ENCODE data around the gene ENOX2.
"Not testable (repeated sequence)": the region's sequence is repeated elsewhere in the genome, so short reads cannot be mapped to it uniquely, and the experiment has no call there.

Gene ENOX2

DNA sequence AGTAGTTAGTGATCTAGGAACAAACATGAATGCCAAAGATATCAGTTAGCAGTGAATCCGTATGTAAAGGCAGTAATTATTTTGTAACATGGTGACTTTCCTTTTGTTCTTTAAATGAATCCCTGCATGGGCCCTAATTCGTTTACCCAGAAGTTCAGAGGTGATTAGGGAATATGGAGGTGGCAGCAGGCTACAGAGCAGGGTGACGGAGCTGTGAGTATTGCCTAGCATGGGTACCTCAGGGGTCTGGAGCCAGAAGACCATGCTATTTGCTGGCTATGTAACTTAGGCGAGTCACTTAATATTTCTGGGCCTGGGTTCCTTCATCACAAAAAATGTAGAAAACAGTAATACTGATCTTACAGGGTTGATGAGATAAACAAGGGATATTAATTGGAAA is 184.9 kb downstream of the ENOX2 start:
- peaks cover 13% of the 10 kb centered on the region for H3K36me3 Mint-ChIP-seq
- no peaks in the 10 kb centered on the region for H3K27me3 Mint-ChIP-seq
- no peak overlapping the region for H3K27ac Mint-ChIP-seq
- no peak overlapping the region for H3K4me3 Mint-ChIP-seq
- no peaks in the 10 kb centered on the region for H3K9me3 Mint-ChIP-seq
- H3K4me1 Mint-ChIP-seq, result no peaks in the 10 kb centered on the region
- ATAC-seq, result no peak

DNA sequence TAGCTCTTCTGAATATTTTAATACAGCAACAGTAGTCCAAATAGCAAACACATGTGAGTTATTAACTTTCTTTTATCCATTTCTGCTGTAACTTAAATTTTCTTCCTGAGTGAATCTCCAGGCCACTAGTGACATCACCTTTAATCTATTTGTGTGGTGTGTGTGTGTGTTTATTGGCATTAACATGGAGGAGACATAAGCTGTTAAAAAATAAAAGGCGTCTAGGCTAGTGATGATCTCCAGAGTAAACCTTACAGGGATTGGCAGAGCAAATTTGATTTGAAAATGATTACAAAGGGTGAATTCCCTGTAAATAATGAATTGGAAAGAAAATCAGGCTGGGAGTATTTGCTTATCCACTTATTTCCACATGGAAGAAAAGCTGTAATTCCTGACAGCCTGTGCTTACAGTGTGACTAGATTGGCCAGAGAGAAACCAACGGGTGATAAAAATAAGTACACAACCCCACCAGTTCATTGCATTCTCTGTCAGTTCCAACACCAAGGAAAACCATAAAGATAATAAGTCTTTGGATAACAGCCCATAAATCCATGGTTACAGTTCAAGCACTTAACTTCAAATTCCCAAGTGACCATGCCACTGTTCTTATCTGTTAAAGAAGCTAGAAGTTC is 186.1 kb downstream of the ENOX2 start:
- no peaks in the 10 kb centered on the region for H3K27me3 Mint-ChIP-seq
- no peaks in the 10 kb centered on the region for H3K4me1 Mint-ChIP-seq
- no peak overlapping the region for H3K27ac Mint-ChIP-seq
- H3K9me3 Mint-ChIP-seq, result no peaks in the 10 kb centered on the region
- no peak for ATAC-seq
- peaks cover 10% of the 10 kb centered on the region for H3K36me3 Mint-ChIP-seq
- no peak overlapping the region for H3K4me3 Mint-ChIP-seq

DNA sequence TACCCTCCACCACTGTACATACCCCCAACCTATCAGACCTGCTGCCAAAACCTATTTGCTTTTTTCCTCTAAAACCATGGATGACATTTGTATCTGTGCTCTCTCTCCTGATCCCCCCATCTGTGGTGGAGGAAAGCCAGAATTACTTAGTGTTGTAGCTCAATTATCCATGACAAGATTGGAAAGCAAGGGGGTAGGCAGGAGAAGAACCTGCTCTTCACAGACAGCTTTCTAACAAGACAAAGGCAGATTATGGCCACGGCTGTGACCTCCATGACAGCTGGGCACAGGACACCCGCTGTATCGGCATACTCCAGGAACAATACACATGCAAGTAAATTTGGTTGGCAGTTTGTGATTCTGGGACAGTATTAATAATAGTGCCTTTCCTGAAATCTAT is 186.7 kb downstream of the ENOX2 start:
- Mint-ChIP-seq H3K27ac (no peak overlapping the region), H3K4me3 (no peak overlapping the region), H3K9me3 (no peaks in the 10 kb centered on the region), H3K36me3 (peaks cover 7% of the 10 kb centered on the region), H3K27me3 (no peaks in the 10 kb centered on the region), H3K4me1 (no peaks in the 10 kb centered on the region)
- no peak for ATAC-seq

GRCh38 chrX:130715299-130715698 is 187.7 kb downstream of the ENOX2 start:
- Mint-ChIP-seq H3K4me1 (no peaks in the 10 kb centered on the region), H3K9me3 (no peaks in the 10 kb centered on the region), H3K27ac (no peak overlapping the region), H3K4me3 (no peak overlapping the region), H3K36me3 (peaks cover 13% of the 10 kb centered on the region), H3K27me3 (no peaks in the 10 kb centered on the region)
- no peak for ATAC-seq

DNA sequence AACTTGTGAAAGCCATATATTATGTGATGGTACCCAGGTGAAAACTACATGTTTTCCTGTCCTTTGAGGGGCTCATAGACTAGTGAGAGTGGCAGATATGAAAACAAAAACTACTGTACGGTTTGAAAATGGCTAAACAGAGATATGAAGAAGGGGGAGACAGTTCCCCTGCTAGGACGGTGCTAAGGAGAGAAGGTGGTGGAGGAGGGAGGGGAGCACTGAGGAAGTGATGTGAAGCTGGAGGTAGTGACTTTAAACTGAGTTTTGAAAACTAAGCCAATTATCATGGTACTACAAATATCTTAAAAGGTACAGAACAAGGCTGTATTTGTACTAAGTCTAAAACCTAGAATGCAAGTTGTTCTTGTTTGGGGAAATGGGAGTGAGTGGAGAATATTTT is 188.3 kb downstream of the ENOX2 start:
- no peak overlapping the region for H3K4me3 Mint-ChIP-seq
- H3K27ac Mint-ChIP-seq, result no peak overlapping the region
- H3K27me3 Mint-ChIP-seq, result no peaks in the 10 kb centered on the region
- H3K9me3 Mint-ChIP-seq, result no peaks in the 10 kb centered on the region
- H3K36me3 Mint-ChIP-seq, result peaks cover 13% of the 10 kb centered on the region
- no peak for ATAC-seq
- no peaks in the 10 kb centered on the region for H3K4me1 Mint-ChIP-seq

GRCh38 chrX:130714135-130714534 is 188.9 kb downstream of the ENOX2 start:
- peaks cover 11% of the 10 kb centered on the region for H3K36me3 Mint-ChIP-seq
- ATAC-seq, result no peak
- H3K27me3 Mint-ChIP-seq, result no peaks in the 10 kb centered on the region
- H3K4me1 Mint-ChIP-seq, result no peaks in the 10 kb centered on the region
- no peaks in the 10 kb centered on the region for H3K9me3 Mint-ChIP-seq
- no peak overlapping the region for H3K4me3 Mint-ChIP-seq
- H3K27ac Mint-ChIP-seq, result no peak overlapping the region

DNA sequence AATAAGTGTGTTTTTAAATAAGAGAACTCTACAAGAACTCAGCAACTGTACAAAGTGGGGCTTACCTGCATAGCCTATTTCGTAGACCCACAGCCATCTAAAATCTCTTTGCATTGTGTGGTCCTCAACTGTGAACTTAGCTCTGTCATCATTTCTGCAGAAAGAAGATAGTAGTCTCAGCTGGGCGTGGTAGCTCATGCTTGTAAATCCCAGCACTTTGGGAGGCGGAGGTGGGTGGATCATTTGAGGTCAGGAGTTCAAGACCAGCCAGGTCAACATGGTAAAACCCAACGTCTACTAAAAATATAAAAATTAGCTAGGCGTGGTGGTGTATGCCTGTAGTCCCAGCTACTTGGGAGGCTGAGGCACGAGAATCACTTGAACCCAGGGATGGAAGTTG is 193.8 kb downstream of the ENOX2 start:
- H3K4me1 Mint-ChIP-seq, H3K27ac Mint-ChIP-seq, H3K4me3 Mint-ChIP-seq, H3K27me3 Mint-ChIP-seq, ATAC-seq, H3K9me3 Mint-ChIP-seq: not testable (repeated sequence)
- peaks cover 17% of the 10 kb centered on the region for H3K36me3 Mint-ChIP-seq

DNA sequence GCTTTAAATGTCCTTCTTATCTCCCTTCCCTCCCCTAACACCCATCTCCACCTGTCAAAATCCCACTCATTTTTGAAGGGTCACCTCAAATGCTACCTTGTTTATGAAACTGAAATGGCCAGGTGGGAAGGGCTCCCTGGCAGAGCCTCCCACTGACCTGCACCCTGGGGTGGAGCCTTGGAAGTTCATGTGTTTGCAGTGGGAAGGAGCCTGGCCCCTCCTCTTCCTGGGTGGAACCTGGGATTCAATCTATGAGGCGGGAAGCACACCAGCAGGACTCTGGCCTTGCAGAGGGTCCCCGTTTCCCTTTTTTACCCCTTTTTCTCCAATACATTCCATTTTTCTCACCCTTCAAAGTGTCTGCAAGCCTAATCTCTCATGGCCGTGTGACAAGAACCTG is 197.4 kb downstream of the ENOX2 start:
- no peak for ATAC-seq
- Mint-ChIP-seq H3K4me1 (no peaks in the 10 kb centered on the region), H3K27me3 (no peaks in the 10 kb centered on the region), H3K9me3 (no peaks in the 10 kb centered on the region), H3K36me3 (peaks cover 15% of the 10 kb centered on the region), H3K4me3 (no peak overlapping the region), H3K27ac (no peak overlapping the region)

DNA sequence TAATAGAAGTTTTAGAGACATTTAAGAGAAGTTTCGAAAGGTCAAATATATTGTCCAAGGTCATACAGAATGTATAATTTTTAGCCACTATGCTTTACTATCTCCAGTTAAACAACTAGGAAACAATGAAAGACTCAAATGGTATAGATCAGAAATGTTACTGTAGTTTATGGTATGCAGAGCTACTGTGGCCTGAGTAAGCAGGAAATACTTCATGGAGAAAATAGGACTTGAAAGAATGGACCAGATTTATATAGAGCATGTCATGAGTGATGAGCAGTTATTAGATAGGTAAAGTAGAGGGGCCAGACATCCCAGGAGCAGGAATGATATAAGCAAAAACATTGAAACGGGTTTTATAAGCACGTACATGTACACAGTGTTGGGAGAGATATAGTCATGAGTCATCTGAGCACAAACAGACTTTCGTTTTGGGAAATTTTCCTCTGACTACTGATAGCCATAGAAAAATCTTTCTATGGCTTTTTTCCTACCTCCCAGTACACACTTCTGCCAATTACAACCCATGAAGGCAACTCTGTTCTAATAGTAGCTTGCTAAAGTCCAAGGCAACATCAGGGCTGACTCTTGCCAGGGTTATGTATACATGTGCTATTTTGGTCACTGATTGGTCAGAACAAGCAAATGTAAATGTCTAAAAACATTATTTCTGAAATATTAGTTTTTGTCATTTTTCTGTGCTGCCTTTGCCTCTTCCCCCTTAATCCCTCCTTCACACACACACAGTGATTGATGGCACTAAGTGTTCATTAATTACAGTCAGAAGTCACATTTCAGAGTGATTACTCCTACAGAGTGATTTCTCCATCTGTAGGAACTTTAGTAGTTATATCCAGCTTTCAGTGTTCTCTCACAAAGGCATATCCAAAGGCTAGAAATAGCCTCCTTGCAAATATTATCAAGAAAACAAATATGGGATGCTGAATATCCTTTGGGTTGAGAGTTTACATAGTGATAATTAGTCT is 198.7 kb downstream of the ENOX2 start:
- no peak overlapping the region for H3K27ac Mint-ChIP-seq
- H3K36me3 Mint-ChIP-seq, result peaks cover 12% of the 10 kb centered on the region

DNA sequence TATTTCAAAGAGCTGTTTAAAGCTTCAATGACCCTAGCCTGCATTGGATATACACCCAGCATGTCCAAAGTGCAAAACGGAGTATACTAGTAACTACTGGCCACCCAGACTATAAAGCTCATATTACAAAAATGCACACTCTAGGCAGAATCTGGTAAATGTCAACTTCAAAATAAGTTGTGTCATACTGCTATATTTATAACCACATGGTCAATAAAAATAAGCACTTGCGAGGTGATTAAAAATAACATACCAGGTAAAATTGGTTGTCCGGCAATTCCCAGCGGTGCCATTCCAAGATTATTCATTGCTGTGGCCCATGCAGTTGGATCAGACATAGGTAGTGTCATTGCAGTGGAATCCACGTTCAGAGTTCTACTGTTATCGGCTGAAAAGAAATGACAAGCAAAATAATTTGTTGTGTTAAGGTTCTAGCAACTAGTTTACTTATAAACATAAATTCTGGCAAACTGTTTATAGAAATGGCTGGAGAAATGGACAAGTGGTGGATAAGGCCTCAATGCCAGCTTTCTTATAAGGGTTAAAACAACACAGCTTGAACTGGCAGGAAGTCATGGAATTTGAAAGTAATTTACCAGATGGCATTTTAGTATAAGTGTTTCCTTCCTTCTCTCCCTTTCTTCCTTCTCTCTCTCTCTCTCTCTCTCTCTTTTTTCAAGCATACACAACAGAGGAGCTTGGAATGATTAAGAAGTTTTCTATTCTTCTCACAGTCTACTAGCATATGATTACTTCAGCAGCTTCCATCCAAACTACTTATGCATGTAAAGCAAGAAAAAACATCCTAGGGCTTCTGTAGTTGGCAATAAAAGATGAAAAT is 199.9 kb downstream of the ENOX2 start:
- H3K27ac Mint-ChIP-seq, result no peak overlapping the region
- H3K4me3 Mint-ChIP-seq, result no peak overlapping the region
- H3K36me3 Mint-ChIP-seq, result peaks cover 12% of the 10 kb centered on the region
- no peak for ATAC-seq
- H3K9me3 Mint-ChIP-seq, result no peaks in the 10 kb centered on the region
- H3K27me3 Mint-ChIP-seq, result no peaks in the 10 kb centered on the region
- H3K4me1 Mint-ChIP-seq, result no peaks in the 10 kb centered on the region

More for the DNA sequence above, 198.7 kb downstream of the ENOX2 start:
- Mint-ChIP-seq H3K27me3 (no peaks in the 10 kb centered on the region), H3K9me3 (no peaks in the 10 kb centered on the region), H3K4me3 (no peak overlapping the region), H3K4me1 (no peaks in the 10 kb centered on the region)
- ATAC-seq, result no peak

- H3K27ac Mint-ChIP-seq, result no peak overlapping the region
- no peaks in the 10 kb centered on the region for H3K9me3 Mint-ChIP-seq
- no peaks in the 10 kb centered on the region for H3K36me3 Mint-ChIP-seq
- H3K4me3 Mint-ChIP-seq, result no peak overlapping the region
- peaks cover 10% of the 10 kb centered on the region for H3K4me1 Mint-ChIP-seq
- no peaks in the 10 kb centered on the region for H3K27me3 Mint-ChIP-seq
- no peak for ATAC-seq
Observed at GRCh38 chrX:130700629-130701028, 202.4 kb downstream of the ENOX2 start.

DNA sequence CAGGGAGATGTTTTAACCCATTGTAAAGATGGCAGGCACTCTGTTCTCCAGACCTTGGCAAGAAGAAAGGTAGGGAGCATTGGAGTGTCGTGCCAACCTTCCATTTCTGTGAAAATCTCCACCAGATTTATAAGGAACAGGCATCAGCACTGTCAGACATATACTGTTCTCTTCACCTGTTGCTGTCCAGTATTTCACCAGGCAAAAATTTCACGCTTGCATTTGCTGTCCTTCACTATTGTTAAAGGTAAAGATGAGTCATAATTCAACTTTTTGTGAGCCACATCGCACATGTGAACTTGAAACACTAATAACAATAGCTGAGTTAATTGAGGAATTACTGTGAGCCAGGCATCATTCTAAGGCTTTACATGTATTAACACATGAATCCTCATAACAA is 203.4 kb downstream of the ENOX2 start:
- Mint-ChIP-seq H3K9me3 (no peaks in the 10 kb centered on the region), H3K4me3 (no peak overlapping the region), H3K27ac (no peak overlapping the region), H3K27me3 (no peaks in the 10 kb centered on the region), H3K36me3 (no peaks in the 10 kb centered on the region), H3K4me1 (peaks cover 10% of the 10 kb centered on the region)
- no peak for ATAC-seq

GRCh38 chrX:130696542-130696941 is 206.5 kb downstream of the ENOX2 start:
- Mint-ChIP-seq H3K4me1 (peaks cover 10% of the 10 kb centered on the region), H3K4me3 (no peak overlapping the region), H3K36me3 (no peaks in the 10 kb centered on the region), H3K9me3 (no peaks in the 10 kb centered on the region), H3K27ac (peak overlapping the region; percentile 10), H3K27me3 (no peaks in the 10 kb centered on the region)
- ATAC-seq, result no peak

- Mint-ChIP-seq H3K36me3 (no peaks in the 10 kb centered on the region), H3K27me3 (no peaks in the 10 kb centered on the region), H3K4me3 (no peak overlapping the region), H3K4me1 (peaks cover 10% of the 10 kb centered on the region), H3K27ac (no peak overlapping the region), H3K9me3 (no peaks in the 10 kb centered on the region)
- ATAC-seq, result no peak
Observed at GRCh38 chrX:130695931-130696330, 207.1 kb downstream of the ENOX2 start.

DNA sequence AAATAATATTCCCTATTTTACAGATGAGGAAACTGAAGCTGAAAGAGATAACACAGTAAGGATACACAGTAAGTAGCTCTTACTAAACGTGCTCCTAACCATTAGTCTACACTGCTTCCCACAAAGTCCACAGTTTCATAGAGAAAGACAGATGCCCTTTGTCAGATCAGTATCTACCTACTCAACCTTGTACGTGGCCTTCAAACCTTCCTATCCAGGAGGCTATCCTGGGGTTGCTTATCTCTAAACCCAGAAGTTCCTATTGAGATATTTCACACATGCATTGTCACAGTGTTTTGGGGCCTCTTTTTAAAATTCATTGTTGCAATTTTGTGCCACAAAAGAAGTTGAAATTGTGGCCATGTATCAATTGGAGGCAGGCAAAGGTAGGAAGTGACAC is 208.0 kb downstream of the ENOX2 start:
- peaks cover 10% of the 10 kb centered on the region for H3K4me1 Mint-ChIP-seq
- no peaks in the 10 kb centered on the region for H3K9me3 Mint-ChIP-seq
- H3K36me3 Mint-ChIP-seq, result no peaks in the 10 kb centered on the region
- no peaks in the 10 kb centered on the region for H3K27me3 Mint-ChIP-seq
- H3K27ac Mint-ChIP-seq, result no peak overlapping the region
- ATAC-seq, result no peak
- no peak overlapping the region for H3K4me3 Mint-ChIP-seq
